Peyer's patch (tissue), 4 donors: ENCODE data around the gene LIPC.

Experiments used
- POLR2A ChIP-seq, 2 donors: fragments of 450-650 bp; IDR thresholded peaks; one replicate each; pipeline ENCODE4 v1.5.1; 2017; ENCODE audit warnings: antibody characterized with exemption in 2 of 2, mild to moderate bottlenecking in 2 of 2, moderate library complexity in 2 of 2
- TF ChIP-seq, protein P1 (sequence below), 6 experiments: fragments of 450-650 bp in 4 of 6; fragments of 200-600 bp in 2 of 6; sonication (generic) in 1 of 6; IDR thresholded peaks; one replicate each; pipeline ENCODE4 v1.5.1; 2017 to 2019; ENCODE audit warnings: antibody characterized with exemption in 6 of 6, mild to moderate bottlenecking in 3 of 6, moderate library complexity in 1 of 6

DNA sequence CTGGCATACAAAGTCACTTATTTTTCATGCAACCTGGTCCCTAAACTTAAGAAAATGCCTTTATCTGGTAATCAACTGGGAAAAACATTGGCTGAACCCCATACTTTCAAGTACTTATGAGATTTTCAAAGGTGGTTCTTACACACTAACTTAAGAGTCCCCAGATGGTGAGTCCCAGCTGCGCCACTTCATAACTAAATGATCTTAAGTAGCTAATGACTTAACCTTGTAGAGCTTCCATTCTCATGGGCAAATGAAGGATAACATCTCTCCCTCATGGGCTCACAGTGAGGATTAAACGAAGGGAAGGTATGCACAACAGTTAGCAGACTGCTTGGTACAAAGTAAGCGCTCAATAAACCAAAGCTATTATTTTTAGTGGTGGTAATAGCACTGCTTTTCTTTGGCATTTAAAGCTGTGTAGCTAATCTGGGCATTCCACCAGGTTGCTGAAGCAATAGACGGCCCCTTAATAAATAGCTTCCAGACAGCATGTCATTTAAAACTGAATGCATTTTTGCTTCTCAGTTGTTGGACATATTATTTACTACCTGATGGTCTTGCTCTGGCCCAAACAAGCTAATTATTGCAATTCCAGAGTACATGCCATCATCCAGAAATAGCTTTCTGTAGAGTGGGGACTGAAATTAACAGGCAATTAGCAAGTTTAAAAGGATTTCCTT, 55.4 kb downstream of the LIPC start:
- TF ChIP-seq, protein P1, sequence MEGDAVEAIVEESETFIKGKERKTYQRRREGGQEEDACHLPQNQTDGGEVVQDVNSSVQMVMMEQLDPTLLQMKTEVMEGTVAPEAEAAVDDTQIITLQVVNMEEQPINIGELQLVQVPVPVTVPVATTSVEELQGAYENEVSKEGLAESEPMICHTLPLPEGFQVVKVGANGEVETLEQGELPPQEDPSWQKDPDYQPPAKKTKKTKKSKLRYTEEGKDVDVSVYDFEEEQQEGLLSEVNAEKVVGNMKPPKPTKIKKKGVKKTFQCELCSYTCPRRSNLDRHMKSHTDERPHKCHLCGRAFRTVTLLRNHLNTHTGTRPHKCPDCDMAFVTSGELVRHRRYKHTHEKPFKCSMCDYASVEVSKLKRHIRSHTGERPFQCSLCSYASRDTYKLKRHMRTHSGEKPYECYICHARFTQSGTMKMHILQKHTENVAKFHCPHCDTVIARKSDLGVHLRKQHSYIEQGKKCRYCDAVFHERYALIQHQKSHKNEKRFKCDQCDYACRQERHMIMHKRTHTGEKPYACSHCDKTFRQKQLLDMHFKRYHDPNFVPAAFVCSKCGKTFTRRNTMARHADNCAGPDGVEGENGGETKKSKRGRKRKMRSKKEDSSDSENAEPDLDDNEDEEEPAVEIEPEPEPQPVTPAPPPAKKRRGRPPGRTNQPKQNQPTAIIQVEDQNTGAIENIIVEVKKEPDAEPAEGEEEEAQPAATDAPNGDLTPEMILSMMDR (IDR thresholded peaks at IDR 0.05) = no peak
- no peak for TF ChIP-seq POLR2A (IDR thresholded peaks at IDR 0.05)
